Naive B cell (primary cell): Measurements from ENCODE around the gene SHROOM2. TPM values are rescaled to one million over a fixed set of nuclear protein-coding genes. Genes with fewer than 3 reads are reported as not detected.

Source experiments
- ATAC-seq, 2 donors: fragments of 150-1000 bp; cut with Tn5 transposase; 2 replicates each; pipeline ENCODE4 v1.10.0; 2021; ENCODE audit warnings: low read depth in 2 of 2, mild to moderate bottlenecking in 2 of 2, moderate library complexity in 2 of 2
- DNase-seq: peaks from one replicate; pipeline ENCODE4 v3.0.0; 2022
- H3K27ac Mint-ChIP-seq, 6 donors: one replicate each; pipeline ENCODE4 v1.8.0; 2020 to 2022; ENCODE audit warnings: mild to moderate bottlenecking in 6 of 6, mixed read lengths in 6 of 6, moderate library complexity in 5 of 6, inconsistent platforms in 2 of 6
- H3K27me3 Mint-ChIP-seq, 3 donors: one replicate each; pipeline ENCODE4 v1.8.0; 2021 to 2022; ENCODE audit warnings: mixed read lengths in 3 of 3, mild to moderate bottlenecking in 1 of 3
- H3K36me3 Mint-ChIP-seq, 2 donors: one replicate each; pipeline ENCODE4 v1.8.0; 2020 to 2022; ENCODE audit warnings: mixed read lengths in 2 of 2, inconsistent platforms in 1 of 2, mild to moderate bottlenecking in 1 of 2
- H3K4me1 Mint-ChIP-seq, 3 donors: one replicate each; pipeline ENCODE4 v1.8.0; 2020 to 2022; ENCODE audit warnings: mixed read lengths in 3 of 3, inconsistent platforms in 1 of 3, mild to moderate bottlenecking in 1 of 3, moderate library complexity in 1 of 3
- H3K4me3 Mint-ChIP-seq, 8 donors: one replicate each; pipeline ENCODE4 v1.8.0; 2020 to 2022; ENCODE audit warnings: mild to moderate bottlenecking in 8 of 8, mixed read lengths in 8 of 8, moderate library complexity in 8 of 8, inconsistent platforms in 2 of 8
- H3K9me3 Mint-ChIP-seq, 7 donors: one replicate each; pipeline ENCODE4 v1.8.0; 2020 to 2022; ENCODE audit warnings: mixed read lengths in 7 of 7, mild to moderate bottlenecking in 5 of 7, inconsistent platforms in 2 of 7, moderate library complexity in 1 of 7
- polyA plus RNA-seq, 6 donors: library from polyadenylated mRNA; unstranded; fragments of 300-500 nt; fragmentation: Illumina TruSeq; gene quantifications; one replicate each; pipeline ENCODE4 v1.2.3, GENCODE V29; 2021; ENCODE audit warnings: low read depth in 6 of 6

The SHROOM2 gene
- polyA plus RNA-seq, 6 donors from 2014 or later: not detected

GRCh38 chrX:9866633-9867032, 80.4 kb downstream of the SHROOM2 start:
- DNase-seq: no peak
- peaks cover 7 to 14% (median 10%) of the 10 kb centered on the region in 3 donors for H3K4me1 Mint-ChIP-seq

GRCh38 chrX:9867226-9867625, 81.0 kb downstream of the SHROOM2 start:
- Mint-ChIP-seq H3K4me3 (no peak overlapping the region), H3K27ac (no peak overlapping the region), H3K27me3 (peaks cover 9 to 26% (median 22%) of the 10 kb centered on the region in 3 donors), H3K9me3 (peaks cover 0 to 4% (median 2%) of the 10 kb centered on the region in 7 donors), H3K4me1 (peaks cover 7 to 14% (median 10%) of the 10 kb centered on the region in 3 donors), H3K36me3 (peaks cover 0 to 8% of the 10 kb centered on the region in 2 donors)
- ATAC-seq (peak; percentile 80 to 86), DNase-seq (no peak)

More at GRCh38 chrX:9866633-9867032, 80.4 kb downstream of the SHROOM2 start:
- Mint-ChIP-seq H3K36me3 (peaks cover 0 to 8% of the 10 kb centered on the region in 2 donors), H3K27me3 (peaks cover 9 to 27% (median 26%) of the 10 kb centered on the region in 3 donors), H3K27ac (peak overlapping the region in 1 of 6 donors; percentile 92), H3K9me3 (peaks cover 0 to 4% (median 2%) of the 10 kb centered on the region in 7 donors), H3K4me3 (peak overlapping the region in 1 of 8 donors; percentile 74)
- no peak for ATAC-seq

DNA sequence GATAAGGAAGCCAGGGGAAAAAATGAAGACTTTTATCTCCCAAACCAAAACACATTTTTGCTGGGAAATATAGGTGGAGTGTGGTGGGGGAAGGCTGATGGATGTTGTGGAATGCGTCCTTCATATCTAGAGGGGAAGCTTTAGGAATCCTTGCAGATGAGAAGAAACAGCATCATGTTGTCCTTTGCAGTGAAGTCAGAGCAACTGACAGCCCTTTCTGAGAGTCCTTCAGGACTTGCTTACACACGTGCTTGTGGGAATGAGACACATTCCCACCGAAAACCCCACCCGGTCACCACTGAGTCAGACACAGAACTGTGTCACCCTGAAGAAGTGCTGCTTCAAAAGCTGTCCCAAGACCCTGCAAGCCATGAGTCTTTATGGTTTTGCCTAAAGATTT, 81.5 kb downstream of the SHROOM2 start:
- ATAC-seq: no peak
- peaks cover 7 to 14% (median 10%) of the 10 kb centered on the region in 3 donors for H3K4me1 Mint-ChIP-seq
- DNase-seq: no peak
- peaks cover 0 to 4% (median 2%) of the 10 kb centered on the region in 7 donors for H3K9me3 Mint-ChIP-seq
- peak overlapping the region in 1 of 6 donors; percentile 5 for H3K27ac Mint-ChIP-seq
- no peak overlapping the region for H3K4me3 Mint-ChIP-seq
- peaks cover 0 to 8% of the 10 kb centered on the region in 2 donors for H3K36me3 Mint-ChIP-seq
- H3K27me3 Mint-ChIP-seq: peaks cover 9 to 24% (median 22%) of the 10 kb centered on the region in 3 donors

DNA sequence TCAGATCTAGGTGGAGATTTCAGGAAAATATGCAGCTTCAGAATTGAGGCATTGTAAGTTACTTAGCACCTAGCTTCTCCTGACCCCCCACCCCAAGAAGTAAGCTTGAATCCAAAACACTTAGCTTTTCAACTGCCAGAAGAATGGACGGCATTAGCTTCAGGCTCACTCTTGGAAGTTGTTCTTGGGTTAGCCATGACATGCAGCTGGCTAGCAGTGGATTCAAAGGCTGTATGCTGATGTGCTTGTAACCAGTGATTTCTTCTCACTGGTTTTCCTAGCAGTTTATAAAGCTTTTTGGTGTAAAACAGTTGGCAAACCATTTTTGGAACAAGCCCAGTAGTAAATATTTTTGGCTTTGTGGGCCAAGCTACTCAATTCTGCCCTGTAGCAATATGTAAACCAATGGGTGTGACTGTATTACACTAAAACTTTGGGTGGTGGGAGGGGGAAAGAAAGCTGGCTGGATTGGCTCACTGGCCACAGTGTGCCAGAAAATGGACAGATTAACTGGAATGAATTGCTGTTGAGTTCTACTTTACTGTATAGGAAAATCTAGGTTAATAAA, 85.6 kb downstream of the SHROOM2 start:
- DNase-seq (no peak), ATAC-seq (no peak)
- Mint-ChIP-seq H3K27me3 (peaks cover 13 to 19% (median 19%) of the 10 kb centered on the region in 3 donors), H3K9me3 (peaks cover 0 to 3% (median 0%) of the 10 kb centered on the region in 7 donors), H3K36me3 (no peaks in the 10 kb centered on the region), H3K4me3 (no peak overlapping the region), H3K27ac (no peak overlapping the region), H3K4me1 (peaks cover 11 to 15% (median 14%) of the 10 kb centered on the region in 3 donors)

DNA sequence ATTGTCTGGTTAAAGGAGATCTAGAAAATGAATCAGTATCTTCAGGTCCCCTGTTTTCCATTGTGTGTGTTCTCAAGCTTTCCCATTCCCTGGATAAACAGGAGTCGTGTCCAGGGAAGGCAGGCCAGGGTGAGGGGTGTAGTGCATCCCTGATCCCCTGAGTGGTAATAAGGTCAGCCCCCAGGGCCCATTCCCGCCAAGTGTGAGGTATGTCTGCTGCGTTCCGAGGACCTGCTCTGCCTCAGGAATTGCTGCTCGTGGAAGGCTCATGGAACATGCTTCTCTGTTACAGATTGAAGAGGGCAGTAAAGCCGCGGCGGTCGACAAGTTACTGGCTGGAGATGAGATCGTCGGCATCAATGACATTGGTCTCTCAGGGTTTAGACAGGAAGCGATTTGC, 87.1 kb downstream of the SHROOM2 start:
- H3K4me3 Mint-ChIP-seq: no peak overlapping the region
- no peaks in the 10 kb centered on the region for H3K9me3 Mint-ChIP-seq
- no peak overlapping the region for H3K27ac Mint-ChIP-seq
- peaks cover 10 to 11% (median 10%) of the 10 kb centered on the region in 3 donors for H3K27me3 Mint-ChIP-seq
- no peak for DNase-seq
- H3K36me3 Mint-ChIP-seq: no peaks in the 10 kb centered on the region
- ATAC-seq: no peak
- H3K4me1 Mint-ChIP-seq: peaks cover 4 to 6% (median 5%) of the 10 kb centered on the region in 3 donors

DNA sequence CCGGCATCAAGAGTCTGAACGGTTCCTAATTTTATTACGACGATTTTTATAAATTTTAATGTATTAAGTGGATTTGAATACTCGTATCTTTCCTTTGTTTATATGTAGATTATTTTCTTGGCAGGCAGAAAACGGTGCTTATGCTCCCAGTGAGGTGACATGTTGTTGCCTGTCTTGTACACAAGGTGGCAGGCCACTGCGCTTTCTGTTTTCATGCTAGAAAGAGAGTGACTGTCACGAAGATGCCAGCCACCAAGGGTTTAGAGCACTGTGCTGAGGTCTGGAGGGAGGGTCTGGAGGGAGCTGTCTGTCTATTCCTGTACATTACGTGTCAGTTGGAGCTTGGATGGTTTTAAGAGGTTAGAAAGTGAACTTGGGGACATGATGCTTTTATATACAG, 87.7 kb downstream of the SHROOM2 start:
- Mint-ChIP-seq H3K27me3 (peaks cover 10 to 11% (median 10%) of the 10 kb centered on the region in 3 donors), H3K4me3 (peak overlapping the region in 3 of 8 donors; percentile 33 to 73 (median 34))

GRCh38 chrX:9874483-9874882, 88.3 kb downstream of the SHROOM2 start:
- Mint-ChIP-seq H3K9me3 (no peaks in the 10 kb centered on the region), H3K4me1 (peaks cover 4 to 6% (median 5%) of the 10 kb centered on the region in 3 donors), H3K27ac (no peak overlapping the region), H3K36me3 (no peaks in the 10 kb centered on the region), H3K27me3 (peaks cover 10 to 11% (median 10%) of the 10 kb centered on the region in 3 donors), H3K4me3 (no peak overlapping the region)
- DNase-seq (no peak), ATAC-seq (no peak)

More for the DNA sequence above, 87.7 kb downstream of the SHROOM2 start:
- Mint-ChIP-seq H3K4me1 (peaks cover 4 to 6% (median 5%) of the 10 kb centered on the region in 3 donors), H3K36me3 (no peaks in the 10 kb centered on the region), H3K27ac (peak overlapping the region in 1 of 6 donors; percentile 83), H3K9me3 (no peaks in the 10 kb centered on the region)
- DNase-seq (peak; percentile 25), ATAC-seq (peak; percentile 56 to 78)

- no peak overlapping the region for H3K27ac Mint-ChIP-seq
- peaks cover 10 to 15% (median 10%) of the 10 kb centered on the region in 3 donors for H3K27me3 Mint-ChIP-seq
- H3K4me1 Mint-ChIP-seq: peaks cover 4 to 6% (median 5%) of the 10 kb centered on the region in 3 donors
- H3K4me3 Mint-ChIP-seq: no peak overlapping the region
- ATAC-seq: no peak
- no peak for DNase-seq
- H3K36me3 Mint-ChIP-seq: no peaks in the 10 kb centered on the region
- no peaks in the 10 kb centered on the region for H3K9me3 Mint-ChIP-seq
These were observed 89.6 kb downstream of the SHROOM2 start for GRCh38 chrX:9875801-9876200.

DNA sequence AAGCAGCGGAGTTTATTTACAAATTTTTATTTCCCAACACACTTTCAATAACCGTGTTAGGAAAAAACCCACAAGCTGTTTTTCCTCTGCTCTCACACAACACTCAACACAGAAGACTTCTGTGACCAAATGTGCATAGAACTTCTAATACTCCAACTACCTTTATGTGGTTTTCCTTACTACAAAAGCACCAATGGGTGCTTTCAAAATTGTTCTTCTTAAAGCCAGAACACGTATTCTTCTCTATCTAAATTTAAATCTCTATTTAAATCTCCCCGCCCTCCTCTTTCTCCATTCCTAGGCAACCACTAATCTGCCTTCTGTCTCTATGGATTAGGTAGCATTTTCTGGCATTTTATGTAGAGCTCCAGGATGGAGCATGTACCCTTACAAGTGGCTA, 90.0 kb downstream of the SHROOM2 start:
- no peaks in the 10 kb centered on the region for H3K36me3 Mint-ChIP-seq
- no peak for DNase-seq
- no peaks in the 10 kb centered on the region for H3K9me3 Mint-ChIP-seq
- no peak overlapping the region for H3K4me3 Mint-ChIP-seq
- peaks cover 4 to 6% (median 5%) of the 10 kb centered on the region in 3 donors for H3K4me1 Mint-ChIP-seq
- no peak overlapping the region for H3K27ac Mint-ChIP-seq
- H3K27me3 Mint-ChIP-seq: peaks cover 10 to 15% (median 10%) of the 10 kb centered on the region in 3 donors
- no peak for ATAC-seq

DNA sequence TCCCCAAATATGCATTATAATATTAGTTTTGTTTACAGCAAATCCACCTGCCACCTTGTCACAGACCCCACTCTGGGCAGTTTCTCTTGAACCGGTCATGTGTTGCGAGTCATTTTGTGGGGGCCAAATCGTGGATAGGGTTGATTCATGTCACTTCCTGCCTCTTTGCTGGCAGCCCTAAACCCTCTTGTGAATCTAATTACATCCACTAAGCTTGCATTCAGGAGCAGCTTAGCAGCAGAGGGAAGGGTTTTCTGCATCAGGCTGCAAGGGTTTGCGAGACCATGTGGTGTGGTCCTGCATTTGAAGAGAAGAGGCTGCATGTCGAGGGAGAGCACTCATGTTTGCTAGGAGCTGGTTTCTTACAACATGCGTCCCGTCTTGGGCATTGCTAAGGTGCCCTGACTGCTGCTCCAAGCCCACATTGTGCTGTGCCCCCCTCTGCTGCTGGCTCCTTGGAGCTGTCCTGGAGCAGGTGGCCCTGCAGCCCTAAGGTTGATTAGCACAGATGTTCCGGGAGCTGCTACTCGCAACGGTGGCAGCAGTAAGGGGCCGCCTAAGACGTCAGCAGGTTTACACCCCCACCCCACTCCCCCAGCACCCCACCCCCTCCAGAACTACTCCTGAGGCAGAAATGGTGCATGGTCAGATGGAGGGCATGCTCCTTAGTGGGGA, 92.1 kb downstream of the SHROOM2 start:
- no peaks in the 10 kb centered on the region for H3K36me3 Mint-ChIP-seq
- H3K9me3 Mint-ChIP-seq: no peaks in the 10 kb centered on the region
- DNase-seq (no peak), ATAC-seq (no peak)
- no peak overlapping the region for H3K4me3 Mint-ChIP-seq
- peaks cover 13 to 16% (median 14%) of the 10 kb centered on the region in 3 donors for H3K27me3 Mint-ChIP-seq
- H3K4me1 Mint-ChIP-seq: peaks cover 4 to 6% (median 5%) of the 10 kb centered on the region in 3 donors
- peak overlapping the region in 1 of 6 donors; percentile 10 for H3K27ac Mint-ChIP-seq

- Mint-ChIP-seq H3K4me1 (peaks cover 0 to 4% (median 3%) of the 10 kb centered on the region in 3 donors), H3K4me3 (no peak overlapping the region), H3K27me3 (peaks cover 10 to 19% (median 16%) of the 10 kb centered on the region in 3 donors), H3K36me3 (no peaks in the 10 kb centered on the region), H3K9me3 (peaks cover 0 to 2% (median 0%) of the 10 kb centered on the region in 7 donors), H3K27ac (no peak overlapping the region)
- no peak for ATAC-seq
- no peak for DNase-seq
These were observed 94.0 kb downstream of the SHROOM2 start for GRCh38 chrX:9880237-9880636.

GRCh38 chrX:9880870-9881269, 94.6 kb downstream of the SHROOM2 start:
- no peak overlapping the region for H3K4me3 Mint-ChIP-seq
- H3K9me3 Mint-ChIP-seq: peaks cover 0 to 2% (median 0%) of the 10 kb centered on the region in 7 donors
- peaks cover 10 to 14% (median 10%) of the 10 kb centered on the region in 3 donors for H3K27me3 Mint-ChIP-seq
- no peak for DNase-seq
- H3K4me1 Mint-ChIP-seq: peaks cover 0 to 6% (median 4%) of the 10 kb centered on the region in 3 donors
- no peak for ATAC-seq
- H3K27ac Mint-ChIP-seq: peak overlapping the region in 1 of 6 donors; percentile 51
- no peaks in the 10 kb centered on the region for H3K36me3 Mint-ChIP-seq

DNA sequence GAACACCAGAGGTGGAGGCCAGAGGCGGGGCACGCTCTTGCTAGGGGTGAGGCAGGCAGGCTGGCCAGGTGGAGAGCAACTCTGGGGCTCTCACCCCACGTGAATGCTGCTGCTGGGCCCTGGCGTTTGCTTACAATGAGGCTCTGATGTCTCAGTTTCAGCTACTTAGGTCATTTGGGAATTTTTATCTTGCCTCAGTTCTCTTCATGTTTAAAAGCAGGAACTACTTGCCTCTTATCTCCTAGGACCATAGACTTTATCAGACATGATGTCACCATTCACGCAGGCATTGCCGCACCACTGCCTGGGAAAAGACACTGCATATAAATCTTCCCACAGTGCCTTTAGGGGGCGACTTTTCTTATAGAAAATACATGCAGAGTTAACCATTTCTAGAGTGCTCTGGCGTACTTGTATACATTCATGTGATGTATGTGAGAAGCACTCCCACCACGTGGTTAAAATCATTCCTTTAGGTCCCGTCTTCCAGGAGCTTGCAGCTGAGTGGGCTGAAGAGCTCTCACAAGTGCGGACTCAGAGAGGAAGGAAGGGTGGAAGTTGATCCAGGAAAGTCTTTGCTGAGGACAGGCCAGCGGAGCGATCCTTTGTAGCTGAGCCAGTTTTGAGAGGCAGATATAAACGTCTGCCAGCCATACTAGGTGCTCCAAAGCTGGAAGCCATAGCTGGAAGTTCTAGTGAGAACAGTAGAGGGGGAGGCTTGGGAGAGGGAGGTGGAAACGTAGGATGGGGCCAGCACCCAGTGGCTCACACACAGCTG, 96.6 kb downstream of the SHROOM2 start:
- H3K4me1 Mint-ChIP-seq: peaks cover 0 to 6% (median 4%) of the 10 kb centered on the region in 3 donors
- DNase-seq: no peak
- no peak overlapping the region for H3K4me3 Mint-ChIP-seq
- H3K9me3 Mint-ChIP-seq: peaks cover 0 to 3% (median 0%) of the 10 kb centered on the region in 7 donors
- H3K27ac Mint-ChIP-seq: no peak overlapping the region
- peaks cover 4 to 14% (median 14%) of the 10 kb centered on the region in 3 donors for H3K27me3 Mint-ChIP-seq
- H3K36me3 Mint-ChIP-seq: no peaks in the 10 kb centered on the region
- ATAC-seq: no peak
